Measurements from ENCODE around the gene FNBP1. TPM values are rescaled to one million over a fixed set of nuclear protein-coding genes. Genes with fewer than 3 reads are reported as not detected.
A peak's percentile ranks its signal among the peaks of the same experiment; 100 is the strongest.

The FNBP1 gene
- total RNA-seq, 1 experiment from 2014 or later = 36.5 TPM

GRCh38 chr9:129901993-129902739 lies 140.8 kb downstream of the FNBP1 start:
- Histone ChIP-seq H3K9ac (ENCODE audit: extremely low read depth, insufficient read length, low read length) (no peak overlapping the region), H4K5ac (ENCODE audit: insufficient read length, low read depth, low read length) (no peak overlapping the region), H2AFZ (ENCODE audit: low read length) (no peak overlapping the region), H4K91ac (ENCODE audit: insufficient read length, low read depth, low read length) (no peak overlapping the region), H3K23ac (ENCODE audit: insufficient read length, low read depth, low read length) (no peak overlapping the region), H4K8ac (replicated peaks; ENCODE audit: insufficient read length, low read depth, low read length) (no peak overlapping the region), H3K4me1 (ENCODE audit: insufficient read depth, low read length) (no peaks in the 10 kb centered on the region; the same call in 1 of the 2 replicates), H2BK5ac (ENCODE audit: insufficient read length, low read length) (no peak overlapping the region), H3T11ph (ENCODE audit: low read length) (no peak overlapping the region), H3K4ac (ENCODE audit: low read depth, low read length) (no peak overlapping the region), H3K27ac (ENCODE audit: insufficient read length, low read depth, low read length) (no peak overlapping the region), H2AK5ac (ENCODE audit: insufficient read length, low read length) (no peak overlapping the region), H3K27me3 (ENCODE audit: insufficient read depth, low read length) (no peaks in the 10 kb centered on the region), H3K4me2 (ENCODE audit: insufficient read depth, insufficient read length, low read length) (no peak overlapping the region), H3K79me1 (ENCODE audit: insufficient read depth, low read depth, low read length, poor library complexity, severe bottlenecking) (no peaks in the 10 kb centered on the region), H4K20me1 (ENCODE audit: control insufficient read depth, insufficient read depth, insufficient read length) (no peaks in the 10 kb centered on the region), H2BK12ac (ENCODE audit: insufficient read length, low read depth, low read length) (no peak overlapping the region), H2BK15ac (ENCODE audit: low read depth, low read length) (no peak overlapping the region), H3K23me2 (ENCODE audit: insufficient read length, low read depth, low read length, poor library complexity, severe bottlenecking) (no peaks in the 10 kb centered on the region), H2BK120ac (ENCODE audit: low read depth, low read length, poor library complexity, severe bottlenecking) (no peak overlapping the region), H2BK20ac (ENCODE audit: low read depth, low read length, poor library complexity, severe bottlenecking) (no peak overlapping the region), H3K9me3 (ENCODE audit: control insufficient read depth, low read depth, low read length) (no peaks in the 10 kb centered on the region), H3K18ac (ENCODE audit: insufficient read length, low read depth, low read length) (no peak overlapping the region), H3K79me2 (ENCODE audit: insufficient read depth, low read length) (no peaks in the 10 kb centered on the region), H3K56ac (ENCODE audit: insufficient read length, low read depth, low read length) (no peak overlapping the region), H3K14ac (ENCODE audit: insufficient read depth, low read length) (no peak overlapping the region)
- Mint-ChIP-seq H3K9me3 (peaks cover 3 to 5% of the 10 kb centered on the region in 2 experiments; a peak in 3 of 5 replicates), H3K36me3 (ENCODE audit: insufficient read depth in 1 of 3, low read depth in 3 of 3) (peaks cover 21 to 50% (median 43%) of the 10 kb centered on the region in 3 experiments), H3K4me1 (peaks cover 8 to 11% of the 10 kb centered on the region in 2 experiments), H3K27me3 (ENCODE audit: low read depth) (no peaks in the 10 kb centered on the region), H3K27ac (peak overlapping the region in 1 of 3 experiments; percentile 50; a peak in 1 of 7 replicates), H3K4me3 (no peak overlapping the region)
- no CpG with 5 or more reads among the region's 9 CpGs for WGBS (ENCODE audit: extremely low coverage, insufficient read length, low lambda C conversion rate)
- no peak for DNase-seq
- TF ChIP-seq CTCF (conservative IDR thresholded peaks at IDR 0.05) = no peak
